NCI-H748 treated with DMSO at 0.1 percent for 48 hours (cell line): ENCODE data around the gene PDCD1LG2.

Source experiments
- DNase-seq: peaks from one replicate; lab custom pipeline; 2025; lab: John Stamatoyannopoulos, UW

Gene PDCD1LG2

DNA sequence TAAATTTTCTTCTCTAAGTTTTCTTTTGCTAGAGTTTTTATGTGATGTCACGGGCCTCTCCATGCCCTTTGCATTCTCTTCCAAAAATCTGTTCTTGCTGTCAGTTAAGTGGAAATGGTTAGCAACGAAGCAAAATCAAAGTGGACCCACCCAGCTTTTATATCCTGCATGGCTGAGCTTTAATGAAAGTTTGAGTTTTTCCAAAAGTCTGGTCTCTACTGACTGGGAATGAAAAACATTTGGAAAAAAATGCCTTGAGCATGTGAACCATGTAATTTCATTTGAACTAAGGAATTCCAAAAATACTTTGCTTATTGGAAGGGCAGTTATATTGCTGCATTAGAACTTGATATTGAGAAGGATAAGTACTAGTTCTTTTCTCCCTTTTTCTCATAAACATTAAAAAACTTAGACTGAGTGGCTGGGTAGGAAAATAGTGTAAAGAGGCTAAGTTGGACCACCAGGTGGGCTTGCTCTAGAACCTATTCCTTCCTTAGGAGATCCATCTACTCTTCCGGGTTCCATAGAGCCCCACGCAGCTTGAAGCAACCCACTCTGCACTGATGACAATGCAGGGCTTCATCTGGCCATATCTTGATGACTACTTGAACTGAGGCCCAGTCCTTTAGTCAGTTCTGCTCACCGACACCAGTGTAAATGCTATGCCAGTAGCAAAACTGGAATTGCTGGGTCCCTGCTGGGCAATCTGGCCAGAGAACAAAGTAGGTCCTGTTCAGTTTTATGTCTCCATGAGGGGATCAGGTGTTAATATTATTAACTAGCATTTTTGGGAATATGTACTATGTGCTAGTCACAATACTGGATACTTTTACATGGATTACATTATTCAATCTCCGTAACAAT lies 101.2 kb downstream of the PDCD1LG2 start:
- no peak for DNase-seq

DNA sequence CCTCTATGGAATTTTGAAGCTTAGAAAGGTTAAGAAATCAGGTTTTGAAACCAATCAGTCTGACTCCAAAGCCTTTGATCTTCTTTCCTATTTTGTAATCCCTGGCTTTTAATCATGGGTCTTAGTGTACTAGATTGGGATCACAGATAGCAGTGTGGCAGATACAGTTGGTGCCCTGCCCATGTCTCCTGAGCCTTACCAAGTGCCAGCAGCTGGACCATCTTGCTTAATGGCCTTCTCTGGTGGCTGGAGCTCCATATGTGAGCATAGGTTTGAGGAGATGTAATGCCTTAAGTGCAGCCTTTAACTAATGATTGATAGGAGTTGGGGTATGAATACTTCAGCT lies 101.8 kb downstream of the PDCD1LG2 start:
- DNase-seq = no peak

DNA sequence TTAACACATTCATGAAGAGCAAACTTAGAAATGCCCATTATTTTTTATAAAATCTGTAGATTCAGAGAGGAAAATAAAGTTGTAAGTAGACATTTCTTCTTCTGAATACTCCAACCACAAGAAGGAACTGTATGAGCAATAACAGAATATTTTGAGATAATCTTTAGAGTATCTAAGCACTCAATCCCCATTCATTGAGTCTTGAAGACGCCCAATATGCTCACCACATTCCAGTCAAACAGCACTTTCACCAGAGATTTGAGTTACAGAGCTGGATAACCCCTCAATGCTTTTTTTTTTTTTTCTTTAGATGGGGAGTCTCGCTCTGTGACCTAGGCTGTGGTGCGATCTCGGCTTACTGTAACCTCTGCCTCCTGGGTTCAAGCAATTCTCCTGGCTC lies 103.9 kb downstream of the PDCD1LG2 start:
- DNase-seq = no peak

DNA sequence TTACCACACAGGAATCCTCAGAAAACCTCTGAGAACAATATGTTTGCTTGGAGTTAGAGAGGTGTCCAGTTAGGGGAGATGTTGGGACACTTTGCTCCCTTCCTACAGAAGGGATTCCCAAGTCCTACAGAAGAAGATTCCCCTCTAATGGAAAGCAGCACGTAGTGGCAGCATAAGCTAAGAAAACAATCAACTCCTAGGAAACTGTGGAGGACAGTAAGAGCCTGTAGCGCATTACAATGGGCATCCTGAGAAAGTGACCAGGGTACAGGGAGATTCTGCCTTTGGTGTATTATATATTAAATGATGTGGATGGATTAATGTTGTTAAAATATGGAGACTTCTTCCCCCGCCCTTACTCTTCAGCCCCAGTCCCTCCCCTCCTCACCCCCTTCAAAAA lies 104.7 kb downstream of the PDCD1LG2 start:
- DNase-seq = no peak

DNA sequence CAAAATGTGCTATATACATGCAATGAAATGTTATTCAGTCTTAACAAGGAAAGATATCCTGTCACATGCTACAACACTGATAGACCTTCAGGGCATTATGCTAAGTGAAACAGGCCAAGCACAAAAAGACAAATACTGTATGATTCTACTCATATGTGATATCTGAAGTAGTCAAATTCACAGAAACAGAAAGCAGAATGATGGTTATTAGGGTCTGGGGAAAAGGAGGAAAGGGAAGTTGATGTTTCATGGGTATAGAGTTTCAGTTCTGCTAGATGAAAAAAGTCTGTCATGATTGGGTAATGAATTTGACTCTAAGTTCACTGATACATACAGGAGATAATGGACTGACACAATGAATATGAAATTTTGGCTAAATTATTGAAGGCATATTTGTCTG lies 107.4 kb downstream of the PDCD1LG2 start:
- DNase-seq = no peak

DNA sequence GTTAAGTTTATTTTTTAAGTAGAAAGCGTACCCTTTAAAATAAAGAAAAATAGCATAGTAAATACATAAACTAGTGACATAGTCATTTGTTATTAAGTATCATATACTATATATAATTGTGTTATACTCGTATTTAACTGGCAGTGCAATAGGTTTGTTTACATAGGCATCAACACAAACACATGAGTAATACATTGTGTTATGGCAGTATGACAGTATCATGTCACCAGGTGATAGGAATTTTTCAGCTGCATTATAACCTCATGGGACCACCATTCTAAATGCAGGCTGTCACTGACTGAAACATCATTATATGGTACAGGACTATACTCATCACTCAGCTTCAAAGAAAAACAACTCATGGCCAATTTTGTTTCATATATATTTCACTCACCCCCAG lies 110.2 kb downstream of the PDCD1LG2 start:
- no peak for DNase-seq
